ENCODE measurements around the gene ABHD1.
A peak's percentile ranks its signal among the peaks of the same experiment; 100 is the strongest.
"Not testable (repeated sequence)": the region's sequence is repeated elsewhere in the genome, so short reads cannot be mapped to it uniquely, and the experiment has no call there.

ABHD1 gene

GRCh38 chr2:27111392-27112078 is 12.1 kb upstream of the ABHD1 start:
- not testable (repeated sequence) for DNase-seq

- no peak for DNase-seq
Measured at GRCh38 chr2:27115519-27115918, 8.1 kb upstream of the ABHD1 start.

GRCh38 chr2:27117995-27118524 is 5.6 kb upstream of the ABHD1 start:
- no peak for DNase-seq

- no peak for DNase-seq
Measured at GRCh38 chr2:27118525-27119329, 4.9 kb upstream of the ABHD1 start, which contains the start of gene CGREF1. CGREF1 (minus strand) TSS chr2:27119128; CDS start chr2:27104366, 14,762 bp downstream.

GRCh38 chr2:27119330-27119670 is 4.3 kb upstream of the ABHD1 start:
- not testable (repeated sequence) for DNase-seq

GRCh38 chr2:27121906-27122305 is 1.7 kb upstream of the ABHD1 start:
- no peak for DNase-seq

- DNase-seq = no peak
Measured at GRCh38 chr2:27122791-27123190, 824 bp upstream of the ABHD1 start.

- DNase-seq = no peak
Measured at GRCh38 chr2:27125104-27125503, 1.5 kb downstream of the ABHD1 start.

GRCh38 chr2:27126252-27126710 is 2.7 kb downstream of the ABHD1 start:
- DNase-seq = no peak

- no peak for DNase-seq
Measured at GRCh38 chr2:27127883-27128667, 4.5 kb downstream of the ABHD1 start.

- no peak for DNase-seq
Measured at GRCh38 chr2:27128668-27129571, 5.3 kb downstream of the ABHD1 start.

- no peak for DNase-seq
Measured at GRCh38 chr2:27130396-27130795, 6.8 kb downstream of the ABHD1 start.

- DNase-seq = no peak
Measured at GRCh38 chr2:27131429-27131828, 7.8 kb downstream of the ABHD1 start.

- no peak for DNase-seq
Measured at GRCh38 chr2:27133195-27133875, 9.7 kb downstream of the ABHD1 start.

- DNase-seq = peak; percentile 98
Measured at GRCh38 chr2:27133905-27134780, 10.5 kb downstream of the ABHD1 start, which contains the start of gene PREB. PREB (minus strand) TSS chr2:27134636; CDS start chr2:27134421, 215 bp downstream.

GRCh38 chr2:27134781-27135477 is 11.3 kb downstream of the ABHD1 start:
- DNase-seq = no peak

- DNase-seq = no peak
Measured at GRCh38 chr2:27135478-27135955, 11.9 kb downstream of the ABHD1 start.

- DNase-seq = no peak
Measured at GRCh38 chr2:27136751-27137150, 13.1 kb downstream of the ABHD1 start.

- DNase-seq = no peak
Measured at GRCh38 chr2:27137322-27137935, 13.8 kb downstream of the ABHD1 start.

All from CD4-positive, alpha-beta T cell treated with Interleukin-1 beta for 1 hour (primary cell).